Aorta (tissue), 5 donors: Measurements from ENCODE around the gene FAM124B. TPM values are rescaled to one million over a fixed set of nuclear protein-coding genes. Genes with fewer than 3 reads are reported as not detected.
A peak's percentile ranks its signal among the peaks of the same experiment; 100 is the strongest.

Experiments used
- ATAC-seq: fragments of 200-7000 bp; cut with Tn5 transposase; one replicate; pipeline ENCODE4 v1.9.1; 2022; ENCODE audit warnings: moderate library complexity; ENCODE audit not compliant: low FRiP score
- DNase-seq, 2 donors: peaks; one replicate each; pipeline ENCODE4 v3.0.0-alpha.2; 2020
- H3K27ac ChIP-seq, 2 donors: one replicate each; pipeline ENCODE4 v1.5.1; 2013; ENCODE audit warnings: low read length in 2 of 2, mild to moderate bottlenecking in 2 of 2, moderate library complexity in 2 of 2, control low read depth in 1 of 2, inconsistent platforms in 1 of 2, low read depth in 1 of 2
- H3K27me3 ChIP-seq, 2 donors: one replicate each; pipeline ENCODE4 v1.6.1; 2013; ENCODE audit warnings: control low read depth in 1 of 2, low read length in 1 of 2, mild to moderate bottlenecking in 1 of 2, moderate library complexity in 1 of 2; ENCODE audit not compliant: insufficient read depth in 2 of 2, control insufficient read depth in 1 of 2
- H3K36me3 ChIP-seq, 2 donors: one replicate each; pipeline ENCODE4 v1.6.1; 2013; ENCODE audit warnings: control low read depth in 1 of 2, low read length in 1 of 2, mild to moderate bottlenecking in 1 of 2; ENCODE audit not compliant: insufficient read depth in 2 of 2, control insufficient read depth in 1 of 2
- H3K4me1 ChIP-seq, 2 donors: one replicate each; pipeline ENCODE4 v1.6.1; 2013; ENCODE audit warnings: low read length in 2 of 2, control low read depth in 1 of 2, mild to moderate bottlenecking in 1 of 2, moderate library complexity in 1 of 2; ENCODE audit not compliant: insufficient read depth in 2 of 2, control insufficient read depth in 1 of 2
- H3K4me3 ChIP-seq, 2 donors: one replicate each; pipeline ENCODE4 v1.5.1; 2013; ENCODE audit warnings: low read length in 2 of 2, control low read depth in 1 of 2, mild to moderate bottlenecking in 1 of 2
- H3K9me3 ChIP-seq: one replicate; pipeline ENCODE4 v1.6.1; 2013; ENCODE audit warnings: mild to moderate bottlenecking, low read length; ENCODE audit not compliant: control insufficient read depth
- WGBS, 2 donors: extraction: QIAGEN DNeasy Blood & Tissue Kit; methylation state at CpG; one replicate each; pipeline ENCODE4 v1.1.7; 2013; 5-methylcytosine and 5-hydroxymethylcytosine counted together
- intact Hi-C, 2 donors: fragments of 100-400 bp; cut with DNase I; formaldehyde crosslinking; loops; one replicate each; pipeline versions ENCODE4 v1.14.2 to v1.15.0; 2022
- polyA plus RNA-seq, 2 donors: library from polyadenylated mRNA; stranded (reverse); fragments of 200-250 nt; gene quantifications; one replicate each; pipeline ENCODE4 v1.2.3, GENCODE V29; 2013
- total RNA-seq, 2 donors: library from RNA; stranded (reverse); fragmentation: NEBNext Ultra II Directional; extraction: Animal tissue kit (Norgen Biotek cat#: 25700); gene quantifications; one replicate each; pipeline ENCODE4 v1.2.1, GENCODE V29; 2021
- donor health status: healthy with polysubstance abuse.
- donor health status: Bipolar disorder and iron deficiency.
- donor health status: DM: no; HTN: no; CAD: no.
- donor health status: DM: no; HTN: no; CAD: no.
- donor health status: DM: yes; HTN: yes; CAD: no.

Gene FAM124B
- total and polyA plus RNA-seq, 4 donors: 2.4 to 4.8 TPM; not detected in 2

- peaks cover 3% of the 10 kb centered on the region for H3K9me3 ChIP-seq
- DNase-seq: no peak
- H3K4me1 ChIP-seq: no peaks in the 10 kb centered on the region
- no peak overlapping the region for H3K27ac ChIP-seq
- intact Hi-C loops: no loop called here
- H3K4me3 ChIP-seq: no peak overlapping the region
- 80 to 81% methylated on average over 5 of the region's 5 CpGs for WGBS, 2 donors
- peaks cover 0 to 1% of the 10 kb centered on the region in 2 donors for H3K27me3 ChIP-seq
- no peaks in the 10 kb centered on the region for H3K36me3 ChIP-seq
- ATAC-seq: peak; percentile 21
Observed at GRCh38 chr2:224407241-224407701, 5.4 kb upstream of the FAM124B start.

GRCh38 chr2:224405841-224406370 is 4.0 kb upstream of the FAM124B start:
- Histone ChIP-seq H3K27ac (no peak overlapping the region), H3K4me3 (no peak overlapping the region), H3K36me3 (no peaks in the 10 kb centered on the region), H3K4me1 (no peaks in the 10 kb centered on the region), H3K27me3 (peaks cover 0 to 1% of the 10 kb centered on the region in 2 donors), H3K9me3 (peaks cover 3% of the 10 kb centered on the region)
- intact Hi-C loops: no loop called here
- DNase-seq (no peak), ATAC-seq (no peak)
- WGBS, 2 donors: 93 to 94% methylated on average over 4 of the region's 4 CpGs

- intact Hi-C loops: no loop called here
- Histone ChIP-seq H3K4me1 (no peaks in the 10 kb centered on the region), H3K27ac (no peak overlapping the region), H3K4me3 (no peak overlapping the region), H3K27me3 (peaks cover 0 to 1% of the 10 kb centered on the region in 2 donors), H3K36me3 (no peaks in the 10 kb centered on the region), H3K9me3 (peaks cover 3% of the 10 kb centered on the region)
- DNase-seq (no peak), ATAC-seq (no peak)
- 81% methylated on average over 3 of the region's 3 CpGs for WGBS, 2 donors
Observed at GRCh38 chr2:224405412-224405811, 3.5 kb upstream of the FAM124B start.

GRCh38 chr2:224404796-224405195 is 2.9 kb upstream of the FAM124B start:
- intact Hi-C loops: no loop called here

GRCh38 chr2:224403657-224404056 is 1.8 kb upstream of the FAM124B start:
- H3K27me3 ChIP-seq: peaks cover 0 to 1% of the 10 kb centered on the region in 2 donors
- 96 to 97% methylated on average over 2 of the region's 2 CpGs for WGBS, 2 donors
- H3K4me1 ChIP-seq: no peaks in the 10 kb centered on the region
- ATAC-seq (no peak), DNase-seq (no peak)
- no peak overlapping the region for H3K4me3 ChIP-seq
- intact Hi-C loops: no loop called here
- no peaks in the 10 kb centered on the region for H3K36me3 ChIP-seq
- peaks cover 3% of the 10 kb centered on the region for H3K9me3 ChIP-seq
- no peak overlapping the region for H3K27ac ChIP-seq

More at GRCh38 chr2:224404796-224405195, 2.9 kb upstream of the FAM124B start:
- Histone ChIP-seq H3K4me3 (no peak overlapping the region), H3K36me3 (no peaks in the 10 kb centered on the region), H3K9me3 (peaks cover 3% of the 10 kb centered on the region), H3K27ac (no peak overlapping the region), H3K27me3 (peaks cover 0 to 1% of the 10 kb centered on the region in 2 donors), H3K4me1 (no peaks in the 10 kb centered on the region)
- 73 to 76% methylated on average over 5 of the region's 5 CpGs for WGBS, 2 donors
- DNase-seq: no peak
- no peak for ATAC-seq

GRCh38 chr2:224400886-224401632 is 848 bp downstream of the FAM124B start:
- H3K27ac ChIP-seq: no peak overlapping the region
- H3K36me3 ChIP-seq: no peaks in the 10 kb centered on the region
- H3K4me3 ChIP-seq: no peak overlapping the region
- no peaks in the 10 kb centered on the region for H3K27me3 ChIP-seq
- WGBS, 2 donors: 88 to 92% methylated on average over 22 of the region's 22 CpGs
- intact Hi-C loops: no loop called here
- peaks cover 3% of the 10 kb centered on the region for H3K9me3 ChIP-seq
- DNase-seq (no peak), ATAC-seq (peak; percentile 4)
- H3K4me1 ChIP-seq: no peaks in the 10 kb centered on the region

GRCh38 chr2:224400174-224400810 is 1.6 kb downstream of the FAM124B start:
- no peaks in the 10 kb centered on the region for H3K4me1 ChIP-seq
- intact Hi-C loops: no loop called here
- no peaks in the 10 kb centered on the region for H3K36me3 ChIP-seq
- no peak overlapping the region for H3K27ac ChIP-seq
- H3K4me3 ChIP-seq: no peak overlapping the region
- WGBS, 2 donors: 88 to 90% methylated on average over 8 of the region's 8 CpGs
- no peak for ATAC-seq
- no peaks in the 10 kb centered on the region for H3K27me3 ChIP-seq
- no peak for DNase-seq
- peaks cover under 1% of the 10 kb centered on the region for H3K9me3 ChIP-seq

GRCh38 chr2:224398289-224398688 is 3.6 kb downstream of the FAM124B start:
- intact Hi-C loops: no loop called here
- Histone ChIP-seq H3K4me1 (no peaks in the 10 kb centered on the region), H3K4me3 (no peak overlapping the region), H3K27me3 (no peaks in the 10 kb centered on the region), H3K9me3 (no peaks in the 10 kb centered on the region), H3K36me3 (no peaks in the 10 kb centered on the region), H3K27ac (no peak overlapping the region)
- DNase-seq (no peak), ATAC-seq (no peak)
- WGBS, 2 donors: 93 to 97% methylated on average over 3 of the region's 3 CpGs
